Activated T-cell treated with anti-CD3 and anti-CD28 coated beads, Interleukin-2, amount 50 U/mL, for 24 hours (primary cell): ENCODE data around the gene PRMT7.

Experiments
- DNase-seq: peaks from one replicate; pipeline ENCODE4 v3.0.0-alpha.2; 2020
- H3K27ac Mint-ChIP-seq: 2 replicates; pipeline ENCODE4 v1.8.0; 2020; ENCODE audit warnings: mild to moderate bottlenecking, mixed read lengths
- H3K27me3 Mint-ChIP-seq: 2 replicates; pipeline ENCODE4 v1.8.0; 2020; ENCODE audit warnings: mixed read lengths
- H3K36me3 Mint-ChIP-seq: 2 replicates; pipeline ENCODE4 v1.8.0; 2020; ENCODE audit warnings: low read depth, mixed read lengths
- H3K4me1 Mint-ChIP-seq: 2 replicates; pipeline ENCODE4 v1.8.0; 2020; ENCODE audit warnings: low read depth, mixed read lengths
- H3K4me3 Mint-ChIP-seq: 2 replicates; pipeline ENCODE4 v1.8.0; 2020; ENCODE audit warnings: mild to moderate bottlenecking, moderate library complexity, mixed read lengths
- H3K9me3 Mint-ChIP-seq: 2 replicates; pipeline ENCODE4 v1.8.0; 2020; ENCODE audit warnings: mixed read lengths

PRMT7 gene

GRCh38 chr16:68355447-68356248 lies 44.8 kb downstream of the PRMT7 start:
- DNase-seq: no peak
- no peak overlapping the region for H3K27ac Mint-ChIP-seq
- H3K27me3 Mint-ChIP-seq: no peaks in the 10 kb centered on the region
- H3K36me3 Mint-ChIP-seq: peaks cover 85% of the 10 kb centered on the region
- H3K4me3 Mint-ChIP-seq: no peak overlapping the region
- peaks cover 37% of the 10 kb centered on the region for H3K4me1 Mint-ChIP-seq
- no peaks in the 10 kb centered on the region for H3K9me3 Mint-ChIP-seq

GRCh38 chr16:68356249-68356918 lies 45.6 kb downstream of the PRMT7 start:
- DNase-seq: peak; percentile 76
- Mint-ChIP-seq H3K4me1 (peaks cover 37% of the 10 kb centered on the region), H3K27me3 (no peaks in the 10 kb centered on the region), H3K4me3 (peak overlapping the region; percentile 38), H3K27ac (peak overlapping the region; percentile 76), H3K36me3 (peaks cover 82% of the 10 kb centered on the region), H3K9me3 (no peaks in the 10 kb centered on the region)

GRCh38 chr16:68356919-68357286 lies 46.1 kb downstream of the PRMT7 start:
- H3K9me3 Mint-ChIP-seq: no peaks in the 10 kb centered on the region
- no peak overlapping the region for H3K4me3 Mint-ChIP-seq
- no peak for DNase-seq
- peaks cover 77% of the 10 kb centered on the region for H3K36me3 Mint-ChIP-seq
- no peaks in the 10 kb centered on the region for H3K27me3 Mint-ChIP-seq
- H3K27ac Mint-ChIP-seq: no peak overlapping the region
- peaks cover 37% of the 10 kb centered on the region for H3K4me1 Mint-ChIP-seq

- no peak overlapping the region for H3K27ac Mint-ChIP-seq
- H3K4me3 Mint-ChIP-seq: no peak overlapping the region
- peaks cover 37% of the 10 kb centered on the region for H3K4me1 Mint-ChIP-seq
- no peak for DNase-seq
- H3K9me3 Mint-ChIP-seq: no peaks in the 10 kb centered on the region
- no peaks in the 10 kb centered on the region for H3K27me3 Mint-ChIP-seq
- peaks cover 70% of the 10 kb centered on the region for H3K36me3 Mint-ChIP-seq
These were observed 46.7 kb downstream of the PRMT7 start for GRCh38 chr16:68357521-68357922.

GRCh38 chr16:68357923-68358322 lies 47.1 kb downstream of the PRMT7 start:
- Mint-ChIP-seq H3K36me3 (peaks cover 66% of the 10 kb centered on the region), H3K4me3 (no peak overlapping the region)

GRCh38 chr16:68358951-68359350 lies 48.1 kb downstream of the PRMT7 start:
- Mint-ChIP-seq H3K36me3 (peaks cover 56% of the 10 kb centered on the region), H3K27me3 (no peaks in the 10 kb centered on the region), H3K4me1 (peaks cover 37% of the 10 kb centered on the region), H3K4me3 (no peak overlapping the region), H3K27ac (no peak overlapping the region), H3K9me3 (no peaks in the 10 kb centered on the region)
- DNase-seq: no peak

More at GRCh38 chr16:68357923-68358322, 47.1 kb downstream of the PRMT7 start:
- Mint-ChIP-seq H3K27ac (no peak overlapping the region), H3K9me3 (no peaks in the 10 kb centered on the region), H3K4me1 (peaks cover 37% of the 10 kb centered on the region), H3K27me3 (no peaks in the 10 kb centered on the region)
- DNase-seq: no peak

GRCh38 chr16:68359398-68360191 lies 48.8 kb downstream of the PRMT7 start:
- H3K9me3 Mint-ChIP-seq: no peaks in the 10 kb centered on the region
- H3K27ac Mint-ChIP-seq: no peak overlapping the region
- no peak for DNase-seq
- H3K27me3 Mint-ChIP-seq: no peaks in the 10 kb centered on the region
- H3K4me1 Mint-ChIP-seq: peaks cover 34% of the 10 kb centered on the region
- H3K4me3 Mint-ChIP-seq: no peak overlapping the region
- peaks cover 50% of the 10 kb centered on the region for H3K36me3 Mint-ChIP-seq

GRCh38 chr16:68360547-68360946 lies 49.7 kb downstream of the PRMT7 start:
- H3K27me3 Mint-ChIP-seq: peaks cover 3% of the 10 kb centered on the region
- H3K4me1 Mint-ChIP-seq: peaks cover 25% of the 10 kb centered on the region
- H3K27ac Mint-ChIP-seq: no peak overlapping the region
- H3K36me3 Mint-ChIP-seq: peaks cover 40% of the 10 kb centered on the region
- no peak for DNase-seq
- H3K9me3 Mint-ChIP-seq: no peaks in the 10 kb centered on the region
- no peak overlapping the region for H3K4me3 Mint-ChIP-seq

GRCh38 chr16:68360956-68361355 lies 50.1 kb downstream of the PRMT7 start:
- no peak overlapping the region for H3K4me3 Mint-ChIP-seq
- H3K27ac Mint-ChIP-seq: no peak overlapping the region
- H3K4me1 Mint-ChIP-seq: peaks cover 21% of the 10 kb centered on the region
- no peak for DNase-seq
- H3K36me3 Mint-ChIP-seq: peaks cover 37% of the 10 kb centered on the region
- peaks cover 7% of the 10 kb centered on the region for H3K27me3 Mint-ChIP-seq
- no peaks in the 10 kb centered on the region for H3K9me3 Mint-ChIP-seq

- peaks cover 32% of the 10 kb centered on the region for H3K36me3 Mint-ChIP-seq
- no peak overlapping the region for H3K27ac Mint-ChIP-seq
- H3K4me3 Mint-ChIP-seq: no peak overlapping the region
- no peaks in the 10 kb centered on the region for H3K9me3 Mint-ChIP-seq
- H3K4me1 Mint-ChIP-seq: peaks cover 15% of the 10 kb centered on the region
- DNase-seq: no peak
- peaks cover 12% of the 10 kb centered on the region for H3K27me3 Mint-ChIP-seq
These were observed 50.7 kb downstream of the PRMT7 start for GRCh38 chr16:68361485-68361884.

GRCh38 chr16:68362262-68362913 lies 51.6 kb downstream of the PRMT7 start:
- peaks cover 23% of the 10 kb centered on the region for H3K36me3 Mint-ChIP-seq
- H3K27ac Mint-ChIP-seq: no peak overlapping the region
- peaks cover 11% of the 10 kb centered on the region for H3K4me1 Mint-ChIP-seq
- H3K27me3 Mint-ChIP-seq: peaks cover 16% of the 10 kb centered on the region
- H3K4me3 Mint-ChIP-seq: no peak overlapping the region
- H3K9me3 Mint-ChIP-seq: no peaks in the 10 kb centered on the region
- no peak for DNase-seq

GRCh38 chr16:68362947-68363657 lies 52.3 kb downstream of the PRMT7 start:
- no peak overlapping the region for H3K27ac Mint-ChIP-seq
- H3K4me1 Mint-ChIP-seq: peaks cover 12% of the 10 kb centered on the region
- H3K4me3 Mint-ChIP-seq: no peak overlapping the region
- no peak for DNase-seq
- no peaks in the 10 kb centered on the region for H3K9me3 Mint-ChIP-seq
- peaks cover 15% of the 10 kb centered on the region for H3K36me3 Mint-ChIP-seq
- H3K27me3 Mint-ChIP-seq: peaks cover 22% of the 10 kb centered on the region

GRCh38 chr16:68363658-68364521 lies 53.1 kb downstream of the PRMT7 start:
- DNase-seq: no peak
- Mint-ChIP-seq H3K27me3 (peaks cover 26% of the 10 kb centered on the region), H3K36me3 (peaks cover 8% of the 10 kb centered on the region), H3K27ac (no peak overlapping the region), H3K4me1 (peaks cover 18% of the 10 kb centered on the region), H3K4me3 (no peak overlapping the region), H3K9me3 (no peaks in the 10 kb centered on the region)
